Neural progenitor cell (in vitro differentiated cells): ENCODE data around the gene METTL21A.

Experiments
- EZH2 ChIP-seq: fragments of 200-600 bp; sonication (generic); IDR thresholded peaks from 2 replicates; pipeline ENCODE4 v1.6.1; 2017; ENCODE audit warnings: antibody characterized with exemption, mild to moderate bottlenecking, moderate library complexity
- EZH2phosphoT487 ChIP-seq: fragments of 200-600 bp; sonication (generic); IDR thresholded peaks from 2 replicates; pipeline ENCODE4 v1.6.1; 2017; ENCODE audit warnings: antibody characterized with exemption
- TF ChIP-seq, protein P1 (sequence below): fragments of 200-600 bp; sonication (generic); IDR thresholded peaks from 2 replicates; pipeline ENCODE4 v1.5.1; 2017; ENCODE audit warnings: antibody characterized with exemption, mild to moderate bottlenecking

- TF ChIP-seq, protein P1, sequence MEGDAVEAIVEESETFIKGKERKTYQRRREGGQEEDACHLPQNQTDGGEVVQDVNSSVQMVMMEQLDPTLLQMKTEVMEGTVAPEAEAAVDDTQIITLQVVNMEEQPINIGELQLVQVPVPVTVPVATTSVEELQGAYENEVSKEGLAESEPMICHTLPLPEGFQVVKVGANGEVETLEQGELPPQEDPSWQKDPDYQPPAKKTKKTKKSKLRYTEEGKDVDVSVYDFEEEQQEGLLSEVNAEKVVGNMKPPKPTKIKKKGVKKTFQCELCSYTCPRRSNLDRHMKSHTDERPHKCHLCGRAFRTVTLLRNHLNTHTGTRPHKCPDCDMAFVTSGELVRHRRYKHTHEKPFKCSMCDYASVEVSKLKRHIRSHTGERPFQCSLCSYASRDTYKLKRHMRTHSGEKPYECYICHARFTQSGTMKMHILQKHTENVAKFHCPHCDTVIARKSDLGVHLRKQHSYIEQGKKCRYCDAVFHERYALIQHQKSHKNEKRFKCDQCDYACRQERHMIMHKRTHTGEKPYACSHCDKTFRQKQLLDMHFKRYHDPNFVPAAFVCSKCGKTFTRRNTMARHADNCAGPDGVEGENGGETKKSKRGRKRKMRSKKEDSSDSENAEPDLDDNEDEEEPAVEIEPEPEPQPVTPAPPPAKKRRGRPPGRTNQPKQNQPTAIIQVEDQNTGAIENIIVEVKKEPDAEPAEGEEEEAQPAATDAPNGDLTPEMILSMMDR, result no peak
- TF ChIP-seq EZH2phosphoT487 (no peak), EZH2 (no peak)
Observed at GRCh38 chr2:207621501-207622039, 3.6 kb downstream of the METTL21A start.
